Osteoblast (primary cell): ENCODE measurements around the gene PRAMEF8. TPM values are rescaled to one million over a fixed set of nuclear protein-coding genes. Genes with fewer than 3 reads are reported as not detected.
"Not testable (repeated sequence)": the region's sequence is repeated elsewhere in the genome, so short reads cannot be mapped to it uniquely, and the experiment has no call there.

Experiments used
- DNase-seq: peaks from one replicate; pipeline ENCODE4 v3.0.0; 2011; ENCODE audit warnings: low spot score, mixed read lengths; ENCODE audit not compliant: insufficient read length; ENCODE audit errors: missing footprints
- H2AFZ ChIP-seq: 2 replicates; pipeline ENCODE4 v1.6.0; 2011; ENCODE audit warnings: mild to moderate bottlenecking, low read length
- H3K27ac ChIP-seq: 2 replicates; pipeline ENCODE4 v1.5.1; 2011; ENCODE audit warnings: mild to moderate bottlenecking, low read depth, low read length, moderate library complexity
- H3K27me3 ChIP-seq: 2 replicates; pipeline ENCODE4 v1.6.0; 2012; ENCODE audit warnings: mild to moderate bottlenecking, control low read depth, inconsistent platforms, low read length, moderate library complexity; ENCODE audit not compliant: insufficient read depth
- H3K36me3 ChIP-seq: 2 replicates; pipeline ENCODE4 v1.5.1; 2011; ENCODE audit warnings: mild to moderate bottlenecking, low read length, control low read depth, moderate library complexity; ENCODE audit not compliant: insufficient read depth
- H3K4me1 ChIP-seq: 2 replicates; pipeline ENCODE4 v1.5.1; 2011; ENCODE audit warnings: mild to moderate bottlenecking, low read length, control low read depth, moderate library complexity; ENCODE audit not compliant: insufficient read depth
- H3K4me2 ChIP-seq: 2 replicates; pipeline ENCODE4 v1.6.0; 2011; ENCODE audit warnings: mild to moderate bottlenecking, low read length; ENCODE audit not compliant: insufficient read depth
- H3K4me3 ChIP-seq: fragments of 200-600 bp; sonication (generic); 3 replicates; pipeline ENCODE4 v1.5.1; 2012; ENCODE audit warnings: mild to moderate bottlenecking, low read length, inconsistent platforms; ENCODE audit not compliant: insufficient read depth
- H3K79me2 ChIP-seq: 2 replicates; pipeline ENCODE4 v1.6.0; 2012; ENCODE audit warnings: mild to moderate bottlenecking, low read length, control low read depth, inconsistent platforms; ENCODE audit not compliant: insufficient read depth
- H3K9me3 ChIP-seq: 2 replicates; pipeline ENCODE4 v1.5.1; 2011; ENCODE audit warnings: low read depth, low read length, control low read depth
- H4K20me1 ChIP-seq: 2 replicates; pipeline ENCODE4 v1.6.0; 2012; ENCODE audit warnings: mild to moderate bottlenecking, low read length, control low read depth; ENCODE audit not compliant: insufficient read depth
- total RNA-seq: library from RNA; depleted of rRNA; stranded (reverse); fragments of >200 nt; gene quantifications from 2 replicates; pipeline ENCODE4 v1.2.3, GENCODE V29; 2012

PRAMEF8 gene
- under 0.01 TPM in 1 of 2 replicates, not detected in the other for total RNA-seq

GRCh38 chr1:13285037-13285436 lies at the start of gene PRAMEF8:
Gene PRAMEF8 (minus strand): TSS chr1:13285137. CDS start chr1:13284091, 1,046 bp downstream.
- not testable (repeated sequence) for H3K79me2 ChIP-seq, H3K9me3 ChIP-seq

GRCh38 chr1:13315281-13315680 lies 30.3 kb upstream of the PRAMEF8 start, which contains the start of gene PRAMEF15:
Gene PRAMEF15 (plus strand): TSS chr1:13315581. CDS start chr1:13318408, 2,827 bp downstream.
- not testable (repeated sequence) for H4K20me1 ChIP-seq, H3K36me3 ChIP-seq, H3K79me2 ChIP-seq, H3K27me3 ChIP-seq, H3K27ac ChIP-seq, DNase-seq, H3K4me1 ChIP-seq, H3K4me2 ChIP-seq, H3K4me3 ChIP-seq, H2AFZ ChIP-seq, H3K9me3 ChIP-seq

More at GRCh38 chr1:13285037-13285436, at the start of gene PRAMEF8:
- not testable (repeated sequence) for H3K36me3 ChIP-seq, H3K4me1 ChIP-seq, H3K4me2 ChIP-seq, DNase-seq, H3K27ac ChIP-seq, H2AFZ ChIP-seq, H3K4me3 ChIP-seq, H3K27me3 ChIP-seq, H4K20me1 ChIP-seq

GRCh38 chr1:13303239-13303638 lies 18.3 kb upstream of the PRAMEF8 start, which contains the start of gene PRAMEF33:
Gene PRAMEF33 (plus strand): TSS chr1:13303539. CDS start chr1:13305955, 2,416 bp downstream.
- not testable (repeated sequence) for H3K9me3 ChIP-seq, H2AFZ ChIP-seq, DNase-seq, H3K27me3 ChIP-seq, H3K4me3 ChIP-seq, H3K27ac ChIP-seq, H3K4me2 ChIP-seq, H3K36me3 ChIP-seq, H3K4me1 ChIP-seq, H4K20me1 ChIP-seq, H3K79me2 ChIP-seq

GRCh38 chr1:13302197-13302596 lies 17.3 kb upstream of the PRAMEF8 start:
- H3K4me1 ChIP-seq, H3K36me3 ChIP-seq, H2AFZ ChIP-seq, H3K27ac ChIP-seq, H4K20me1 ChIP-seq, DNase-seq, H3K9me3 ChIP-seq, H3K4me3 ChIP-seq, H3K79me2 ChIP-seq, H3K4me2 ChIP-seq, H3K27me3 ChIP-seq: not testable (repeated sequence)

- not testable (repeated sequence) for H3K36me3 ChIP-seq
These were observed 13.8 kb upstream of the PRAMEF8 start for GRCh38 chr1:13298699-13299098.

GRCh38 chr1:13297216-13297931 lies 12.4 kb upstream of the PRAMEF8 start:
- not testable (repeated sequence) for H3K27me3 ChIP-seq, H3K9me3 ChIP-seq, DNase-seq, H3K79me2 ChIP-seq, H3K4me3 ChIP-seq, H3K27ac ChIP-seq, H4K20me1 ChIP-seq, H3K4me1 ChIP-seq, H3K36me3 ChIP-seq, H3K4me2 ChIP-seq, H2AFZ ChIP-seq

More at GRCh38 chr1:13298699-13299098, 13.8 kb upstream of the PRAMEF8 start:
- not testable (repeated sequence) for H3K27me3 ChIP-seq, H3K4me3 ChIP-seq, H3K27ac ChIP-seq, H3K4me1 ChIP-seq, DNase-seq, H3K79me2 ChIP-seq, H4K20me1 ChIP-seq, H3K9me3 ChIP-seq, H3K4me2 ChIP-seq, H2AFZ ChIP-seq

GRCh38 chr1:13289030-13289429 lies 4.1 kb upstream of the PRAMEF8 start:
- H4K20me1 ChIP-seq, H3K9me3 ChIP-seq, H3K4me3 ChIP-seq, H3K27me3 ChIP-seq, H3K36me3 ChIP-seq, H3K27ac ChIP-seq, H3K79me2 ChIP-seq, H3K4me2 ChIP-seq, H3K4me1 ChIP-seq, H2AFZ ChIP-seq, DNase-seq: not testable (repeated sequence)

GRCh38 chr1:13279617-13280016 lies 5.3 kb downstream of the PRAMEF8 start:
- not testable (repeated sequence) for H2AFZ ChIP-seq, H3K9me3 ChIP-seq, DNase-seq, H3K79me2 ChIP-seq, H3K36me3 ChIP-seq, H3K4me1 ChIP-seq, H3K27me3 ChIP-seq, H3K4me3 ChIP-seq, H3K27ac ChIP-seq, H3K4me2 ChIP-seq, H4K20me1 ChIP-seq

- not testable (repeated sequence) for H3K27ac ChIP-seq, DNase-seq, H2AFZ ChIP-seq, H3K36me3 ChIP-seq, H3K27me3 ChIP-seq, H3K4me2 ChIP-seq, H4K20me1 ChIP-seq, H3K4me3 ChIP-seq, H3K9me3 ChIP-seq, H3K79me2 ChIP-seq, H3K4me1 ChIP-seq
These were observed 7.9 kb downstream of the PRAMEF8 start for GRCh38 chr1:13277016-13277415.
